KMS-11 (cell line): ENCODE results near the gene CGA.

ENCODE experiments used
- H2AFZ ChIP-seq: fragments of 200-600 bp; sonication (generic); 2 replicates; pipeline ENCODE4 v1.6.1; 2016; ENCODE audit warnings: antibody characterized with exemption, mixed run types, low read depth
- H3K27ac ChIP-seq: fragments of 200-600 bp; sonication (generic); 2 replicates; pipeline ENCODE4 v1.6.1; 2016; ENCODE audit warnings: mild to moderate bottlenecking, mixed run types
- H3K27me3 ChIP-seq: fragments of 200-600 bp; sonication (generic); 2 replicates; pipeline ENCODE4 v1.6.1; 2017; ENCODE audit warnings: mild to moderate bottlenecking, low read depth, mixed run types, moderate library complexity; ENCODE audit not compliant: insufficient read depth
- H3K36me3 ChIP-seq: fragments of 200-600 bp; sonication (generic); 2 replicates; pipeline ENCODE4 v1.6.1; 2017; ENCODE audit warnings: mild to moderate bottlenecking, mixed run types; ENCODE audit not compliant: insufficient read depth
- H3K4me1 ChIP-seq: fragments of 200-600 bp; sonication (generic); 2 replicates; pipeline ENCODE4 v1.6.1; 2016; ENCODE audit warnings: mild to moderate bottlenecking, low read depth, mixed run types; ENCODE audit not compliant: poor library complexity, severe bottlenecking
- H3K4me2 ChIP-seq: fragments of 200-600 bp; sonication (generic); 2 replicates; pipeline ENCODE4 v1.7.0; 2016; ENCODE audit warnings: mild to moderate bottlenecking, mixed run types
- H3K4me3 ChIP-seq: fragments of 200-600 bp; sonication (generic); IDR thresholded peaks from 2 replicates; pipeline ENCODE4 v1.6.1; 2017; ENCODE audit warnings: low read depth, low read length, mixed read lengths; ENCODE audit not compliant: insufficient read depth
- H3K79me2 ChIP-seq: fragments of 200-600 bp; sonication (generic); 2 replicates; pipeline ENCODE4 v1.6.1; 2016; ENCODE audit warnings: low read depth, mixed run types; ENCODE audit not compliant: insufficient read depth
- H3K9ac ChIP-seq: fragments of 200-600 bp; sonication (generic); 2 replicates; pipeline ENCODE4 v1.6.1; 2016; ENCODE audit warnings: mild to moderate bottlenecking, mixed run types
- H4K20me1 ChIP-seq: fragments of 200-600 bp; sonication (generic); 2 replicates; pipeline ENCODE4 v1.6.1; 2016; ENCODE audit warnings: mild to moderate bottlenecking, mixed run types; ENCODE audit not compliant: insufficient read depth
- CTCF ChIP-seq: fragments of 200-600 bp; sonication (generic); conservative IDR thresholded peaks from 2 replicates; pipeline ENCODE4 v1.6.1; 2017; ENCODE audit warnings: low read depth, mild to moderate bottlenecking, antibody characterized with exemption, low read length, moderate library complexity, mixed read lengths

Gene CGA

GRCh38 chr6:87116922-87117321 lies 22.0 kb upstream of the CGA start:
- Histone ChIP-seq H3K27me3 (no peaks in the 10 kb centered on the region), H3K79me2 (no peaks in the 10 kb centered on the region), H2AFZ (no peak overlapping the region), H3K36me3 (no peaks in the 10 kb centered on the region), H3K27ac (no peak overlapping the region), H3K4me1 (no peaks in the 10 kb centered on the region), H3K9ac (no peak overlapping the region), H3K4me2 (no peak overlapping the region), H4K20me1 (no peaks in the 10 kb centered on the region), H3K4me3 (no peak overlapping the region)
- TF ChIP-seq CTCF, result no peak

- no peak overlapping the region for H2AFZ ChIP-seq
- H3K4me3 ChIP-seq, result no peak overlapping the region
- no peaks in the 10 kb centered on the region for H3K27me3 ChIP-seq
- no peak for TF ChIP-seq CTCF
- H3K27ac ChIP-seq, result no peak overlapping the region
- H3K9ac ChIP-seq, result no peak overlapping the region
- H4K20me1 ChIP-seq, result no peaks in the 10 kb centered on the region
- H3K4me2 ChIP-seq, result no peak overlapping the region
- no peaks in the 10 kb centered on the region for H3K4me1 ChIP-seq
- no peaks in the 10 kb centered on the region for H3K36me3 ChIP-seq
- H3K79me2 ChIP-seq, result no peaks in the 10 kb centered on the region
These were observed 20.7 kb upstream of the CGA start for GRCh38 chr6:87115402-87116135.

GRCh38 chr6:87110636-87111035 lies 15.7 kb upstream of the CGA start:
- H3K79me2 ChIP-seq, result no peaks in the 10 kb centered on the region
- no peaks in the 10 kb centered on the region for H3K4me1 ChIP-seq
- no peak overlapping the region for H2AFZ ChIP-seq
- H3K27ac ChIP-seq, result no peak overlapping the region
- no peaks in the 10 kb centered on the region for H4K20me1 ChIP-seq
- no peak overlapping the region for H3K4me2 ChIP-seq
- no peaks in the 10 kb centered on the region for H3K36me3 ChIP-seq
- no peaks in the 10 kb centered on the region for H3K27me3 ChIP-seq
- no peak overlapping the region for H3K9ac ChIP-seq
- TF ChIP-seq CTCF, result no peak
- H3K4me3 ChIP-seq, result no peak overlapping the region

- no peak overlapping the region for H3K9ac ChIP-seq
- H3K27ac ChIP-seq, result no peak overlapping the region
- H3K4me1 ChIP-seq, result no peaks in the 10 kb centered on the region
- no peaks in the 10 kb centered on the region for H3K27me3 ChIP-seq
- TF ChIP-seq CTCF, result no peak
- H3K4me2 ChIP-seq, result no peak overlapping the region
- H4K20me1 ChIP-seq, result no peaks in the 10 kb centered on the region
- H3K79me2 ChIP-seq, result no peaks in the 10 kb centered on the region
- no peak overlapping the region for H3K4me3 ChIP-seq
- H3K36me3 ChIP-seq, result no peaks in the 10 kb centered on the region
- H2AFZ ChIP-seq, result no peak overlapping the region
These were observed 10.9 kb upstream of the CGA start for GRCh38 chr6:87105823-87106222.
